ENCODE data around the gene ACAP2.

GRCh38 chr3:195291121-195291520, 151.7 kb downstream of the ACAP2 start:
- TF ChIP-seq CTCF (IDR thresholded peaks at IDR 0.05 in 4 of 5, conservative IDR thresholded peaks at IDR 0.05 in 1 of 5), result no peak
- TF ChIP-seq POLR2A (IDR thresholded peaks at IDR 0.05), result no peak
